OCI-LY7 (cell line): ENCODE measurements around the gene SLC25A22. TPM values are rescaled to one million over a fixed set of nuclear protein-coding genes. Genes with fewer than 3 reads are reported as not detected.

ENCODE experiments used
- BruUV-seq: library from RNA; stranded (reverse); fragments of 400-500 nt; replicated peaks from 2 replicates; lab custom pipeline; 2021; lab: Mats Ljungman, UMichigan
- CTCF ChIA-PET: fragments of 300-600 bp; sonication (Branson Sonifier 250); formaldehyde crosslinking; loops from one replicate; lab custom pipeline; 2022; ENCODE audit warnings: antibody characterized with exemption; ENCODE audit not compliant: unreplicated experiment; lab: Charles Lee
- POLR2A ChIA-PET: fragments of 300-600 bp; sonication (Branson Sonifier 250); formaldehyde crosslinking; loops from one replicate; lab custom pipeline; 2022; ENCODE audit warnings: antibody characterized with exemption; lab: Charles Lee
- DNase-seq: peaks from one replicate; pipeline ENCODE4 v3.0.0-alpha.2; 2015; ENCODE audit warnings: low spot score
- H2AFZ ChIP-seq: fragments of 200-600 bp; sonication (generic), shearing (Covaris generic); 2 replicates; pipeline ENCODE4 v1.6.1; 2014; ENCODE audit warnings: mild to moderate bottlenecking, antibody characterized with exemption, low read length, moderate library complexity
- H3K27ac ChIP-seq: fragments of 200-600 bp; sonication (generic); 2 replicates; pipeline ENCODE4 v1.5.1; 2014; ENCODE audit warnings: mixed run types, low read depth, mild to moderate bottlenecking, moderate library complexity, low read length, inconsistent platforms; ENCODE audit not compliant: poor library complexity, severe bottlenecking
- H3K36me3 ChIP-seq: fragments of 200-600 bp; sonication (generic); 2 replicates; pipeline ENCODE4 v1.6.1; 2014; ENCODE audit warnings: mild to moderate bottlenecking, antibody characterized with exemption, low read length, moderate library complexity, mixed read lengths; ENCODE audit not compliant: insufficient read depth
- H3K4me1 ChIP-seq: fragments of 200-600 bp; sonication (generic); 2 replicates; pipeline ENCODE4 v1.5.1; 2014; ENCODE audit warnings: mild to moderate bottlenecking, low read length; ENCODE audit not compliant: insufficient read depth, poor library complexity, severe bottlenecking
- H3K4me2 ChIP-seq: fragments of 200-600 bp; sonication (generic); 2 replicates; pipeline ENCODE4 v1.6.1; 2014; ENCODE audit warnings: mild to moderate bottlenecking, low read length
- H3K4me3 ChIP-seq: fragments of 200-600 bp; sonication (generic); 2 replicates; pipeline ENCODE4 v1.5.1; 2014; ENCODE audit warnings: mild to moderate bottlenecking, low read depth, low read length; ENCODE audit not compliant: poor library complexity, severe bottlenecking
- H3K79me2 ChIP-seq: fragments of 200-600 bp; sonication (generic); 2 replicates; pipeline ENCODE4 v1.6.1; 2016; ENCODE audit warnings: low read depth, mild to moderate bottlenecking, low read length, moderate library complexity, mixed read lengths; ENCODE audit not compliant: insufficient read depth
- H3K9me2 ChIP-seq: fragments of 200-600 bp; sonication (generic); 2 replicates; pipeline ENCODE4 v1.6.1; 2016; ENCODE audit warnings: mild to moderate bottlenecking, low read length, mixed read lengths; ENCODE audit not compliant: insufficient read depth
- H3K9me3 ChIP-seq: fragments of 200-600 bp; sonication (generic); 2 replicates; pipeline ENCODE4 v1.6.1; 2014; ENCODE audit warnings: mild to moderate bottlenecking, mixed run types, low read length, mixed read lengths
- H4K20me1 ChIP-seq: fragments of 200-600 bp; sonication (generic); 2 replicates; pipeline ENCODE4 v1.6.1; 2014; ENCODE audit warnings: mild to moderate bottlenecking, antibody characterized with exemption, low read length, moderate library complexity, mixed read lengths; ENCODE audit not compliant: insufficient read depth
- EZH2phosphoT487 ChIP-seq: fragments of 200-600 bp; sonication (generic); IDR thresholded peaks from 2 replicates; pipeline ENCODE4 v1.6.1; 2018; ENCODE audit warnings: low read depth, borderline replicate concordance, mild to moderate bottlenecking, mixed run types, antibody characterized with exemption, low read length, moderate library complexity, mixed read lengths
- intact Hi-C: fragments of 100-400 bp; cut with micrococcal nuclease; formaldehyde crosslinking; loops from one replicate; pipeline ENCODE4 v1.10.0; 2022; ENCODE audit not compliant: unreplicated experiment
- total RNA-seq, 2 experiments: library from RNA; depleted of rRNA in 1 of 2; stranded (reverse); fragments of >200 nt in 1 of 2; shearing (Covaris generic) in 1 of 2; gene quantifications; 2 replicates each; pipeline ENCODE4 v1.2.3, GENCODE V29; 2014 to 2022
- TF ChIP-seq, protein P1 (sequence below): fragments of 200-600 bp; sonication (generic); conservative IDR thresholded peaks from 2 replicates; pipeline ENCODE4 v1.5.1; 2014; ENCODE audit warnings: mild to moderate bottlenecking, antibody characterized with exemption, low read length, moderate library complexity, mixed read lengths

The SLC25A22 gene
- total RNA-seq, 2 experiments from 2014 or later, result 30.8 to 50.9 TPM

DNA sequence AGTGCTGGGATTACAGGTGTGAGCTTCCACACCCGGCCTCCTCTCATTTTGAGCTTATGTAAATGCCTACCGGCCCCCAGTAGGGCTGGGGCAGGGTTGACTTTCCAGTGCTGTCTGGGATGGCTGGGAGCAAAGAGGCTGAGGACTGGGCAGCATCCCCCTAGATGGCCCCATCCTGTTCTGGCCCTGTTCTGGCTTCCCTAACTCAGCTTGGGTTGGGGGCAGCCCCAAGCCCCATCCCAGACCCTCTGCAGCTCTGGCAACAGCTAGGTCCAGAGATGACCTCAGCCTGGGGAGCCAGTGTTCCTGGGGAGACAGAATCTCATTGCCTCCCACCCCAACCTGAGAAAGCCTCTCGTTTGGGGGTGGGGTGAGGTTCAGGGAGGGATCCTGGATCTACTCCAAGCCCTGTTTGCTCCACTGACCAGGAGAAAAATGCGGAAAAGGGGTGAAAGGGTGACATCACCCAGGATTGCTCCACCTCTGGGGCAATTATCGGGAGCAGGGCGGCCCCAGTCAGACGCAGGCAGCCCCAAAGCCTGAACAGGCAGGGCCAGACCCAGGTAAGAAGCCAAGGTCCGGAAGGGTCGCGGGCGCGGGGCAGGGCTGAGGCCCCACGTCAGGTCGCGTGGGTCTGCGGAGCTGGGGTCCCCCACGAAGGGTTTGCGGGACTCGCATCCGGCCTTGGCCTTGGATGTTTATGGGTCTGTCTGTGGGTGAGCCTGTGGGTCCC is 20.5 kb upstream of the SLC25A22 start, which contains the start of gene PNPLA2:
TSS of gene PNPLA2 (plus strand) at position 519 of the 733 bp plus-strand sequence. CDS start 805 bp downstream, outside the sequence.
- H3K9me2 ChIP-seq, result no peaks in the 10 kb centered on the region
- peaks cover 26% of the 10 kb centered on the region for H3K36me3 ChIP-seq
- no peaks in the 10 kb centered on the region for H4K20me1 ChIP-seq
- 0 out of 2 replicates have a peak within 1 kb of the TSS, but pooled peaks have one; percentile 14 for H2AFZ ChIP-seq
- peak within 1 kb of the TSS; percentile 34 for H3K27ac ChIP-seq
- ChIA-PET CTCF (no interaction called here), POLR2A (interaction anchor here (1.1 to 1.8 kb wide), 6 partner anchors 8 to 25 kb away, joined by 3 to 11 read pairs (median 4); partner anchors contain the start of genes CRACR2B, RPLP2 and TSPAN4)
- TF ChIP-seq, protein P1, sequence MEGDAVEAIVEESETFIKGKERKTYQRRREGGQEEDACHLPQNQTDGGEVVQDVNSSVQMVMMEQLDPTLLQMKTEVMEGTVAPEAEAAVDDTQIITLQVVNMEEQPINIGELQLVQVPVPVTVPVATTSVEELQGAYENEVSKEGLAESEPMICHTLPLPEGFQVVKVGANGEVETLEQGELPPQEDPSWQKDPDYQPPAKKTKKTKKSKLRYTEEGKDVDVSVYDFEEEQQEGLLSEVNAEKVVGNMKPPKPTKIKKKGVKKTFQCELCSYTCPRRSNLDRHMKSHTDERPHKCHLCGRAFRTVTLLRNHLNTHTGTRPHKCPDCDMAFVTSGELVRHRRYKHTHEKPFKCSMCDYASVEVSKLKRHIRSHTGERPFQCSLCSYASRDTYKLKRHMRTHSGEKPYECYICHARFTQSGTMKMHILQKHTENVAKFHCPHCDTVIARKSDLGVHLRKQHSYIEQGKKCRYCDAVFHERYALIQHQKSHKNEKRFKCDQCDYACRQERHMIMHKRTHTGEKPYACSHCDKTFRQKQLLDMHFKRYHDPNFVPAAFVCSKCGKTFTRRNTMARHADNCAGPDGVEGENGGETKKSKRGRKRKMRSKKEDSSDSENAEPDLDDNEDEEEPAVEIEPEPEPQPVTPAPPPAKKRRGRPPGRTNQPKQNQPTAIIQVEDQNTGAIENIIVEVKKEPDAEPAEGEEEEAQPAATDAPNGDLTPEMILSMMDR, result no peak
- no peak for TF ChIP-seq EZH2phosphoT487
- no TSS peak for BruUV-seq
- no peaks in the 10 kb centered on the region for H3K9me3 ChIP-seq
- H3K4me1 ChIP-seq, result peaks cover 21% of the 10 kb centered on the region
- peak within 1 kb of the TSS; percentile 97 for H3K4me2 ChIP-seq
- H3K4me3 ChIP-seq, result peak within 1 kb of the TSS; percentile 76
- intact Hi-C loops, result no loop called here
- no peak for DNase-seq
- no peaks in the 10 kb centered on the region for H3K79me2 ChIP-seq

DNA sequence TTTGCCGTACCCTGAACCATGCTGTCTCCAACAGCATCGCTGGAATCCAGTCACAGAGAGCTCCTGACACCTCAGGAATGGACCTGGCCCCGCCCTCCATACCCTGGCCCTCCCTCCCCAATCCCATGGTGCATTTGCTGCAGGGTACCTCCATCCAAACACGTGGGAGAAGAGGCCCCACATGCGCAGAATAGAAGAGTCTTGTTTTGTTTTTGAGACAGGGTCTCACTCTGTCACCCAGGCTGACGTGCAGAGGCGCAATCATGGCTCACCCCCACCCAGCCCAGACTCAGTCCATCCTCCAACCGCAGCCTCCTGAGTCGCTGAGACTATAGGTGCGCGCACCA is 18.3 kb upstream of the SLC25A22 start:
- ChIA-PET POLR2A (no interaction called here), CTCF (no interaction called here)
- H3K4me3 ChIP-seq, result no peak overlapping the region
- peaks cover 4% of the 10 kb centered on the region; the same call in 1 of the 2 replicates for H4K20me1 ChIP-seq
- H3K27ac ChIP-seq, result no peak overlapping the region
- H3K4me1 ChIP-seq, result peaks cover 43% of the 10 kb centered on the region
- no peak overlapping the region for H3K4me2 ChIP-seq
- peaks cover 47% of the 10 kb centered on the region for H3K36me3 ChIP-seq
- no peaks in the 10 kb centered on the region for H3K9me2 ChIP-seq
- BruUV-seq, result no TSS peak
- no peak for DNase-seq
- no peak overlapping the region for H2AFZ ChIP-seq
- peaks cover 9% of the 10 kb centered on the region for H3K79me2 ChIP-seq
- no peaks in the 10 kb centered on the region for H3K9me3 ChIP-seq
- intact Hi-C loops, result no loop called here
- TF ChIP-seq EZH2phosphoT487, result no peak
- TF ChIP-seq, protein P1, result no peak
